IPS-15b (cell line): ENCODE results near the gene C11orf42.

ENCODE experiments used
- H3K27me3 ChIP-seq: one replicate; pipeline ENCODE4 v1.6.1; 2013; ENCODE audit warnings: low read length; ENCODE audit not compliant: control insufficient read depth, insufficient read depth
- H3K36me3 ChIP-seq: one replicate; pipeline ENCODE4 v1.6.1; 2013; ENCODE audit warnings: low read length; ENCODE audit not compliant: control insufficient read depth, insufficient read depth
- H3K4me1 ChIP-seq: one replicate; pipeline ENCODE4 v1.6.1; 2013; ENCODE audit warnings: mild to moderate bottlenecking, low read length; ENCODE audit not compliant: control insufficient read depth, insufficient read depth
- H3K4me3 ChIP-seq: one replicate; pipeline ENCODE4 v1.5.1; 2013; ENCODE audit warnings: low read depth, low read length
- H3K9ac ChIP-seq: one replicate; pipeline ENCODE4 v1.6.1; 2013; ENCODE audit warnings: low read depth, mild to moderate bottlenecking, low read length
- H3K9me3 ChIP-seq: one replicate; pipeline ENCODE4 v1.6.1; 2013; ENCODE audit warnings: mild to moderate bottlenecking, low read length; ENCODE audit not compliant: control insufficient read depth, insufficient read depth

C11orf42 gene

GRCh38 chr11:6205366-6205765 is at the start of gene C11orf42:
C11orf42 (plus strand) TSS chr11:6205557; CDS start chr11:6205616, 59 bp downstream.
- Histone ChIP-seq H3K9ac (no peak within 1 kb of the TSS), H3K4me3 (no peak within 1 kb of the TSS), H3K36me3 (peaks cover 7% of the 10 kb centered on the region), H3K4me1 (no peaks in the 10 kb centered on the region), H3K9me3 (no peaks in the 10 kb centered on the region), H3K27me3 (no peaks in the 10 kb centered on the region)

DNA sequence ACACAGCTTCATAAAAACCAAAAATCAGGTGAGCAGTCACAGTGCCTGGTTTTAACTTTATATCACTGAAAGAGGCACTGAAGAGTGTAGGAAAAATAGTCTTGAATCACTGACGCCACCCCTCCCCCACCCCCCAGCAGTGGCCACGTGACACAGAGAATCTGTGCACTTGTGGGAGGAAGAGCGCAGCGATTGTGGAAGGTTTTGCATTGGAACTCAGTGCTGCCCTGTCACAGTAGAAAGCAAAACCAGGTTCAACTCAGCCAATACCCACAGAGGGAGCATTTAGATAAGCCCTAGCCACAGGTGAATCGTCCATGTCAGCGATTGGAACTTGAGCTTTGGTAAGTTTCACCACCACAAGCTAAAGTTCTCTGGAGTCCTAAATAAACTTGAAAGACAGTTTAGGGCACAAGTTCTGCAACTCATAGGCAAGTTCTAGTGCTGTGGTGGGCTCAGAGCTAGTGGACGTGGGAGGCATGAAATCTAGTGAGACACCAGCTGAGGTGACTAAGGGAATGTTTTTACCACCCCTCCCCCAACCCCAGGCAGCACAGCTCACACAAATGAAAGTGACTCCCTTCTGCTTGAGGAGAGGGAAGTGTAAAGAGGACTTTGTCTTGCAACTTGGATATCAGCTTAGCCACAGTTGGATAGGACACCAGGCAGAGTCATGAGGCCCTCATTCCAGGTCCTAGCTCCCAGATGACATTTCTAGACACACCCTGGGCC is 48.6 kb upstream of the C11orf42 start:
- Histone ChIP-seq H3K27me3 (peaks cover 16% of the 10 kb centered on the region), H3K36me3 (no peaks in the 10 kb centered on the region), H3K4me3 (no peak overlapping the region), H3K4me1 (peaks cover 7% of the 10 kb centered on the region), H3K9ac (no peak overlapping the region), H3K9me3 (no peaks in the 10 kb centered on the region)

DNA sequence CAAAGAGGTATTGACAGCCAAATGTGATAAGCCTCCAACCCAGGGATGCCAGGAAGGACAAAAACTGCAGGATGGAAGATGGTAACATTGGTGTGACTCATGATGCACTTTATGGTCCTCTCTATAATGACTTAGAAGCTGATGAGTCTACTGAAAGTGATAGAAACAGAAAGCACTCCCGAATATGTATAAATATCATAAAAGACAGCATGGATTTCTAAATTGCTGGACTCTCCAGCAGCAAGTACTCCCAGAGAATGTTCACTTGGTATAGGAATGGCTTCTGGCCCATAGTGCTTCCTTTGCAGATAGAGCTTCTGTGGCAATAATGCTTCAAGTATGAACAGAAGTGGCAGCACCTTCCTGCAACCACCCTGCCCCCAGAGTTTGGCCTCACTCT is 35.1 kb upstream of the C11orf42 start, which contains the start of gene OR52B2:
Gene OR52B2, minus strand, starts transcription at position 101 of the 400 bp plus-strand sequence. Its CDS starts 0 bp downstream, at position 101.
- Histone ChIP-seq H3K27me3 (no peaks in the 10 kb centered on the region), H3K9me3 (no peaks in the 10 kb centered on the region), H3K4me1 (no peaks in the 10 kb centered on the region), H3K9ac (no peak within 1 kb of the TSS), H3K4me3 (no peak within 1 kb of the TSS), H3K36me3 (no peaks in the 10 kb centered on the region)

- no peak overlapping the region for H3K9ac ChIP-seq
- no peaks in the 10 kb centered on the region for H3K27me3 ChIP-seq
- no peaks in the 10 kb centered on the region for H3K9me3 ChIP-seq
- H3K4me1 ChIP-seq, result peaks cover 4% of the 10 kb centered on the region
- no peaks in the 10 kb centered on the region for H3K36me3 ChIP-seq
- no peak overlapping the region for H3K4me3 ChIP-seq
Observed at GRCh38 chr11:6175440-6175839, 29.9 kb upstream of the C11orf42 start.

GRCh38 chr11:6191742-6192141 is 13.6 kb upstream of the C11orf42 start:
- no peaks in the 10 kb centered on the region for H3K4me1 ChIP-seq
- no peak overlapping the region for H3K9ac ChIP-seq
- no peaks in the 10 kb centered on the region for H3K9me3 ChIP-seq
- H3K36me3 ChIP-seq, result no peaks in the 10 kb centered on the region
- H3K4me3 ChIP-seq, result no peak overlapping the region
- no peaks in the 10 kb centered on the region for H3K27me3 ChIP-seq

DNA sequence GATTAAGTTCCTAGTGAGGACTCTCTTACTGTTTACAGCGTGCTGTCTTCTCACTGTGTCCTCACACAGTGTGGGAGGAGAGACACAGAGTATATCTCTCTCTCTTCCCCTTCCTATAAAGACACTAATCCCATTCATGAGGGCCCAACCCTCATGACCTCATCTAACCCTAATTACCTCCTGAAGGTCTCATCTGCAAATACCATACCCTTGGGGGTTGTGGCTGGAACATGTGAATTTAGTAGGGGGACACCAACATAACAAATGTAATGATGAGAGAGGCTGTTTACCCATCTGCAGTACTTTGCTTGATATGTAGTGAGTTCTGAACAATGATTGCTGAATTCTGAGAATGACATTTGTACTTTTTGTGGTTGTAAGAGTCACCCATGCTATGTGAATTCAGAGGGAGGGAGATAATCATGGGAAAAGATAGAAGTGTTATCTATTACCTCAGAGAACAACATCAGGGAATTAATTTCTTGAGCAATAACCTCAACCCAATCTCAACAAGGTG is 11.2 kb upstream of the C11orf42 start:
- Histone ChIP-seq H3K36me3 (no peaks in the 10 kb centered on the region), H3K9ac (no peak overlapping the region), H3K9me3 (no peaks in the 10 kb centered on the region), H3K4me3 (no peak overlapping the region), H3K4me1 (no peaks in the 10 kb centered on the region), H3K27me3 (no peaks in the 10 kb centered on the region)

- no peak overlapping the region for H3K4me3 ChIP-seq
- no peaks in the 10 kb centered on the region for H3K4me1 ChIP-seq
- H3K9me3 ChIP-seq, result no peaks in the 10 kb centered on the region
- no peaks in the 10 kb centered on the region for H3K36me3 ChIP-seq
- no peak overlapping the region for H3K9ac ChIP-seq
- H3K27me3 ChIP-seq, result no peaks in the 10 kb centered on the region
Observed at GRCh38 chr11:6196396-6196795, 9.0 kb upstream of the C11orf42 start.

DNA sequence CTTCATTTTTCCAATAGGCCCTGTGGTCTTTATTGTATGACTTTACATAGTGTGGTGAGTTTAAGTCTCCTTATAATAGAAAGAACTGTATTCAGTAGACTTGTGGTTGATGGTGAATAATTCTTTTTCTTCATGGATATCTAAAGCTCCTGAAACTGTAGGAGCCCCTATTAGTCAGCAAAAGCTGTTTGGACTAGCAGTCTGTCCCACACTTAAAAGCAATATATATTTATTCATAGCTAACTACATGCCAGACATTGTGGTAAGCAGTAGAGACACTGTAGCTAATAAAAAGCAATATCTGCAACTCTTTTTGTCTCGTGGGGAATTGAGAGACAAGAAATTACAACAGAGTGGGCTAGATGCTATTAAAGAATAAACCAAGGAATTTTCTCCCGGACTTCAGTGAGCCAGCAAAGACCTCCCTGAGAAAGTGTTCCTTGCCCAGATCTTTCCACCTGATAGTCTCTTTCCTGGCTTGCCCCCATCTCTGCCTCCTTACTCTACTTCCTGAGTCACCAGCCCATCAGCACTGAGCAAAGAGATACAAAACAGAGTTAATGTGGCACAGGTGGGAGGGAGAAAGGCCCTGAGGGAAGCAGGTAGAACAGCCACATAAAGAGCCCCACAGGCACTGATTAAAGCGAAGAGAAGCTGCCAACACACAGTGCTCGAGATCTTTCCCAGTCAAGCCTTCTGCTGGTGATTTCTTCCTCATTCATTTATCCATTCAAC is 7.7 kb upstream of the C11orf42 start:
- H3K27me3 ChIP-seq, result no peaks in the 10 kb centered on the region
- H3K4me3 ChIP-seq, result no peak overlapping the region

DNA sequence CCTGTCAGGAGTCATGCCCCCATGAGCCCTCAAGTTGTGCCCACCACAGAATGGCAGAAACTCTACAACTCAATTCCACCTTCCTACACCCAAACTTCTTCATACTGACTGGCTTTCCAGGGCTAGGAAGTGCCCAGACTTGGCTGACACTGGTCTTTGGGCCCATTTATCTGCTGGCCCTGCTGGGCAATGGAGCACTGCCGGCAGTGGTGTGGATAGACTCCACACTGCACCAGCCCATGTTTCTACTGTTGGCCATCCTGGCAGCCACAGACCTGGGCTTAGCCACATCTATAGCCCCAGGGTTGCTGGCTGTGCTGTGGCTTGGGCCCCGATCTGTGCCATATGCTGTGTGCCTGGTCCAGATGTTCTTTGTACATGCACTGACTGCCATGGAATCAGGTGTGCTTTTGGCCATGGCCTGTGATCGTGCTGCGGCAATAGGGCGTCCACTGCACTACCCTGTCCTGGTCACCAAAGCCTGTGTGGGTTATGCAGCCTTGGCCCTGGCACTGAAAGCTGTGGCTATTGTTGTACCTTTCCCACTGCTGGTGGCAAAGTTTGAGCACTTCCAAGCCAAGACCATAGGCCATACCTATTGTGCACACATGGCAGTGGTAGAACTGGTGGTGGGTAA is 6.1 kb upstream of the C11orf42 start, which contains the start of gene OR52W1:
Gene OR52W1, plus strand, starts transcription at position 51 of the 637 bp plus-strand sequence. Its CDS starts 0 bp downstream, at position 51.
- Histone ChIP-seq H3K9me3 (no peaks in the 10 kb centered on the region), H3K36me3 (no peaks in the 10 kb centered on the region)

More for the DNA sequence above, 7.7 kb upstream of the C11orf42 start:
- no peaks in the 10 kb centered on the region for H3K4me1 ChIP-seq
- H3K36me3 ChIP-seq, result no peaks in the 10 kb centered on the region
- H3K9ac ChIP-seq, result no peak overlapping the region
- H3K9me3 ChIP-seq, result no peaks in the 10 kb centered on the region

GRCh38 chr11:6200975-6201374 is 4.4 kb upstream of the C11orf42 start:
- Histone ChIP-seq H3K4me1 (no peaks in the 10 kb centered on the region), H3K27me3 (no peaks in the 10 kb centered on the region), H3K9ac (no peak overlapping the region), H3K9me3 (no peaks in the 10 kb centered on the region), H3K36me3 (no peaks in the 10 kb centered on the region), H3K4me3 (no peak overlapping the region)

More for the DNA sequence above, 6.1 kb upstream of the C11orf42 start, which contains the start of gene OR52W1:
- Histone ChIP-seq H3K4me1 (no peaks in the 10 kb centered on the region), H3K4me3 (no peak within 1 kb of the TSS), H3K27me3 (no peaks in the 10 kb centered on the region), H3K9ac (no peak within 1 kb of the TSS)

GRCh38 chr11:6201481-6201880 is 3.9 kb upstream of the C11orf42 start:
- Histone ChIP-seq H3K9me3 (no peaks in the 10 kb centered on the region), H3K4me3 (no peak overlapping the region), H3K4me1 (no peaks in the 10 kb centered on the region), H3K9ac (no peak overlapping the region), H3K36me3 (no peaks in the 10 kb centered on the region), H3K27me3 (no peaks in the 10 kb centered on the region)
